GM19438 (cell line): ENCODE data around the gene C16orf78.

ENCODE experiments used
- ATAC-seq: cut with Tn5 transposase; IDR thresholded peaks from one replicate; pipeline ENCODE4 v1.9.1; 2021; ENCODE audit warnings: low read depth; ENCODE audit not compliant: unreplicated experiment

C16orf78 gene

DNA sequence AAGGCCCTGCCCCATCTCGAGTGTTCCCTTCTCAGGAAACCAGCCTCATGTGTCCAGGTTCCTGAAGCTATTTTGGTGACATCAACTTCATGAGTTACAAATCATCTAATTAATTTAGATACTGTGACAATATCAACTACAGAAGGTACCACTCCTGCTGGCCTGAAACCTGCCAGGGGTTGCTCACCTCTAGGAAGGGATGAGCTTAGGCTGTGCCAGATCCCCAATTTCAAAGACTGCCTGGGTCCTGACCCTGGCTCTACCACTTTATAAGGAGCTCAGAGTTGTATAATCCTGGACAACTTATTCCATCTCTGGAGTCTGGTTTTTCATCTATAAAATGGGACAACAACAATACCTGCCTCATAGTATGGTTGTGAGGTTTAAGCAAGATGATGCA lies 5.2 kb downstream of the C16orf78 start:
- no peak for ATAC-seq

GRCh38 chr16:49382916-49383315 lies 9.3 kb downstream of the C16orf78 start:
- no peak for ATAC-seq

- no peak for ATAC-seq
These were observed 21.4 kb downstream of the C16orf78 start for GRCh38 chr16:49395021-49395420.

GRCh38 chr16:49396206-49396720 lies 22.7 kb downstream of the C16orf78 start:
- no peak for ATAC-seq

DNA sequence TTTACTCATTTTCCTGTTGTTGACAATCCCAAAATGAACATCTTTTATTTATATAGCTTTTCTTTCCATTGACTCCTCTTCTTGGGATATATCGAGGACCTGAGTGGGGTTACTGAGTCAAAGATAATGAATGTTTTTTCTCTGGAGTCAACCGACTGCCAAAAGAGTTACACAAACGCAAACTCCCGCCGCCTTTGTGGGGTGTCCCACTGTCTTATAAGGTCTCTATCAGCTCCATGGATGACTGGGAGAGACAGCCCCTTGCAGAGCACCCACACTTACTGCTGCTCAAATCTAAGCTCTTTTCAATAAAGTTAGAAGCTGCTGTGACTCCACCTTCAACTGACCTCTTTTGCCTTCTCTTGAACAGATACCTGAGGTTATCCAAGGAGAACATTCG lies 25.2 kb downstream of the C16orf78 start:
- ATAC-seq: no peak

GRCh38 chr16:49399594-49400364 lies 26.2 kb downstream of the C16orf78 start:
- ATAC-seq: peak; percentile 97

DNA sequence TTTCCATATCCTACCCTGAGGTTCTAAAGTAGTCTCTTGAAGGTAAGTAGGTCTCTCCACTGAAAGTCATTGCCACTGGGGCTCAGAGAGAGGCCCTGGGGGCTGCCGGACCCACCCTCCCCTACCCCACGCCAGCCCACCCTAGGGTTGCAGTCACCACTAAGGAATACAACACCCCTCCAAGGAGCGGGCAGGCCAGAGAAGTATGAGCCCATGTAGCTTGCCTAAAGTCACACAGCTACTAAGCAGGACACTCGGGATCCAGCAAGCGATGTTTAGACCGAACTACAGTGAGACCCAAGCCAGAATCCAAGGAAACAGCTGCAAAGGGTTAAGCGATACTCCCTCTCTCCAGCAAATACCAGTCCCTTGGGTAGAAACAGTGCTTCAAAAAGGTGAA lies 27.0 kb downstream of the C16orf78 start:
- ATAC-seq: no peak

- no peak for ATAC-seq
These were observed 31.5 kb downstream of the C16orf78 start for GRCh38 chr16:49405123-49405522.

DNA sequence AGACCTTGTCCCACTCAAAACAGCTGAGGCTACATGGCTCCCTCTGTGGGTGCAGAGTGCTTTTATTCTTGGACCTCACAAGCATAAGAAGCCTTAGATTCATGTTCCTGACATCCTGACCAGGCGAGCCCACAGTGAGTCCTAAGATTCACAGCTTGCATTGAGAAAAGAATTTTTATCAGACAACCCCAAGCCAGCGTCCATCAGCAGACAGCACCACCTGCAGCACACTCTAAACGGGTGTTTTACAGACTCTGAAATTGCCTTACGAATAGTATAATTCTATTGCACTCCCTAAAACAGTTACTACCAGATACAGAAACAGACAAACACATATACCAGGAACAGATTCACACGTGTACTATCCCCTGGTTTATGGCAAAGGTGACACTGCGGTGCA lies 31.9 kb downstream of the C16orf78 start:
- ATAC-seq: no peak

GRCh38 chr16:49407873-49408550 lies 34.4 kb downstream of the C16orf78 start:
- ATAC-seq: peak; percentile 98

GRCh38 chr16:49409121-49409520 lies 35.5 kb downstream of the C16orf78 start:
- no peak for ATAC-seq

DNA sequence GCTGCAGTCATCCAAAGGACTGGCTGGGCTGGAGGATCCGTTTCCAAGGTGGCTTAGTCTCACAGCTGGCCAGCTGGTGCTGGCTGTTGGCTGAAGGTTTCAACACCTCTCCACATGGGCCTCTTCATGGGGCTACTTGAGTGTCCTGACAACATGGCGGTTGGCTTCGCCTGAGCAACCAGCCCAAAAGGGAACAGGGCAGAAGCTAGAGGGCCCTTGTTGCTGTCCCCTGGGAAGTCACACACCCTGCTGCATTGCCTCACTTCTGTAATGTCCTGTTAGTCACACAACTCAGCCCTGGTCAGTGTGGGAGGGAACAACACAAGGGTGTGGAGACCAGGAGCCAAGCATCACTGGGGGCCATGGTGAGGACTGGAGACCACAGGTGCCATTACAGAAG lies 36.6 kb downstream of the C16orf78 start:
- ATAC-seq: no peak

DNA sequence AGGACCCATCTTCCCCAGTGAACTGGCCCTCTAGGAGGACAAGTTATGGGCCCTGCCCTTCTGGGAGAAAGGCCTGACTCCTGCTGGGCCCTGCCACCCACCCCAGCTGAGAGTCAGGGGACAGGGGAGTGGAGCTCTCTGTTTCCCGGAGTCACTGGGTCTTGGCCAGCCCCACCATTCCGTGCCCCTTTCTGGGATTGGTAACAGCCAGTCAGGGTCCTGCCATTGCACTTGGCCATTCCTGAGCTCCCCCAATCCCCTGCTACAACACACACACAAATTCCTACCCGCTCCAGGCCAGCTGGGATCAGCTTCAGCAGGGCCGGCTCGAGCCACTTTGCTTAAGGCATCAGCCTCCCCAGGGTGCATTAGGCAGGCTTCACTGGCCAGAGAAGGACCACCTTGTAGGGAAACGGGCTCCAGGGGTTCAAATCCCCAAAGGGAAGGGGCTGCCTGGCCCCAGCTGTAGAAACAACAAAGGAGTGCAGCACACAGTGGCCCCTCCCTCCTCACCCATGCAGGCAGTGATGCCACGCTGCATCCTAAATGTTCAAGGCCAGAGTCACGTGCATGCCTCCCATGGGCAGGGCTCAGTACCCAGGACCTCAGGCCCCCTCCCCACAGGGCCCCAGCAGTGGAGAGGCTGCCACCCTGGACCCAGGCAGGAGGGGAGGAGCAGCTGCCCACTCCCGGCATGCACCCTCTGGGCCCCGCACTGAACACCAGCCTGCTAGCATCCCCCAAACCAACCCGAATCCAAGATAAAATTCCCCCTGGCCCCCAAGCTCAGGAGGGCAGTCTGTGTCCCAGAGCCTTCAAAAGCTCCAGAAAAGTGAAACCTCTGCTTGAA lies 37.7 kb downstream of the C16orf78 start:
- ATAC-seq: no peak

DNA sequence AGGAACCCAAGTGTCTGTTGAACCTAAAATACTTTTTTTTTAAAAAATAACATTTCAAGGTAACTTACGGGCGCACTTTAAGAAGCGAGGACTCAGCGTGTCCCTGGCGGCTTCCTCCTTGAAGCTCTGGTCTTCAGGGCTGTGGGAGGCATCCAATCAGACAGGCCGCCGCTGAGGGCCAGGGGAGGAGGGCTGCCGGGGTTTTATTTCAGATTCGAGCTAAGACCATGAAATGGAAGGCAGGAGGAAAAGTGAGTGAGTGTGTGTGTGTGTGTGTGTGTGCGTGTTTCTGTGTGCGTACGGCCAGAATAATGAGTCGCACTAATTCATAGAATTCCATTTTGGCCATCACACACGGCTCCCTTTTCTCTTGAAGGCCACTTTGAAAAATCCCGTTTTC lies 41.1 kb downstream of the C16orf78 start:
- no peak for ATAC-seq

GRCh38 chr16:49415083-49415482 lies 41.5 kb downstream of the C16orf78 start:
- ATAC-seq: no peak

GRCh38 chr16:49416001-49416675 lies 42.5 kb downstream of the C16orf78 start:
- no peak for ATAC-seq

GRCh38 chr16:49417354-49417753 lies 43.8 kb downstream of the C16orf78 start:
- ATAC-seq: no peak

GRCh38 chr16:49419006-49419405 lies 45.4 kb downstream of the C16orf78 start:
- ATAC-seq: no peak

- no peak for ATAC-seq
These were observed 46.3 kb downstream of the C16orf78 start for GRCh38 chr16:49419862-49420261.

DNA sequence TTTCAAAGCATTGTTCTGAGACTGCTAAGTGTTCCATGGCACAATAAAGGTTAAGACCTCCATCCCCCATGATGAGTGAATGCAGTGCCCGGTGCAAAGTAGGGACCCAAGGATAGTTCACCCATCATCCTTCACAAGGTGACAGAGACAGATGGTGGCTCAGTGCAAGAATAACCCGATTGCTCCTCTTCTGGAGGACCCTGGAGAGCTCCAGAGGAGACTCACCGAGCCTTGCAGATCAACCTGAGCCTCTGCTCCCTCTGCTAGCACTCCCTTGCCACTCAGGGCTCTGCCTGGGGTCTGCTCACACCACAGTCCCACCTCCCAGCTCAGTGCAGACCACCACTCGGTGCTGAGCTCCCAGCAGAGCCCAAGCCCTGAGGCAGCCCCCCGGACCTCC lies 49.3 kb downstream of the C16orf78 start:
- no peak for ATAC-seq

DNA sequence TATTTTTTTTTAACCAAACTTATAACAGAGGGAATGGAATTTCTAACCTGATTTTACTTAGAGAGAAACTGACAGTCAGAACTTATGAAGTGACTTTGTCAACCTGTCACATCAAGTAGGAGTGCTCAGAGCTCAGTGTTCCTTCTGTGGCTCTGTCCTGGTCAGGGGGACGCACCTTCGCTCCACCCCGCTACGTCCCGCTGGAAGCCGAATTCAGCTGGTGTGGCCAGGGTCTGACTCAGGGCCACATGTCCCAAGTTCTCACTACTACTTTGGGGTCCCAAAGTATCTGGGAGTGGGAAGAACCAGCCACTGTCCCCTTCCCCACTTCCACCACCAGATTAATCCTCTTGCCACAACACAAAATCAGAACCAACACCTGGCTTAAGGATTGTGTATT lies 51.4 kb downstream of the C16orf78 start:
- no peak for ATAC-seq
